ENCODE results near the gene KCNJ5. TPM values are rescaled to one million over a fixed set of nuclear protein-coding genes. Genes with fewer than 3 reads are reported as not detected.

Gene KCNJ5
- 1 to 10 TPM in 1 of 3 donors, under 1 TPM in 2; 0.14 to 3.9 (median 0.48) TPM for total RNA-seq
- long read RNA-seq, donor 1, full-length matches to known transcripts, result 2 of 3 reads
- long read RNA-seq, donor 1, partial matches to known transcripts, result 0 of 3 reads
- long read RNA-seq, donor 1, other reads (novel, unspliced or antisense), result 1 of 3 reads
- long read RNA-seq, donor 2, result 0 reads

DNA sequence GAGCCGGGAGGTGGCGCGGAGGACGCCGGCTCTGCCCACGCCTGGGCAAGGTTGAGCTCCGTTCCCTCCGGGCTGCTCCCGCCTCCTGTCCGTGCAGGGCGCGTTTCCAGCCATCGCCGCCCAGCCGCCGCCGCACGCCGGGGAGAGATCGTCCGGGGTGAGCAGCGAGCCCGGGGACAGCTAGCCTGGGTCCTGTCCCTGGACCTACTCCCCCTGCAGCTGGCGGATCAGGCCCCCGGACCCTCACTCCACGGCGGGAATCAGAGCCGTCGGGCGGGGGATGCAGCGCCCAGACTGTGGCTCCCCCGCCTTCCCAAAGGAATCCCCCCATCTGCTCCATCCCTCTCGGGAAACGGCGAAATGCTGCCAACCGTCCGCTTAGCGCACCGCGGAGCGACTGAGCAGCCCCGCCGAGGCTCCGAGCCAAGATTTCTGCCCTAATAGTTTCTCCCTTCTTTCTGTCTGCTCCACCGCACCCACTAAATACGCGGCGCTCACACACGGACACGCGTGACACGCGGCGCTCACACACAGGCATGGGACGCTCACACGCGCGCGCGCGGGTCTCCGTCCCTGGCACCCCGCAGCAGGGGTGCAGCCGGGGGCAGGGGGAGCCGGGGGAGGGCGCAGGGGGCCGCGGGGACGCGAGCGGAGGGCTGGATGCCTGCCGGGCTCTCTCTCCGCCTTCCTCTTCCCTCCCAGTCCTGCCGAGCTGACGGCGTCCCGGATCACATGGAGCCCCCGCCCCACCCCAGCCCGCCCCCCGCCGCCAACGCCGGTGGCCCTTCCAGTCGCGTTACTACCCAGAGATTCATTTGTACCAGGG, at the start of gene KCNJ5:
Gene KCNJ5, plus strand, starts transcription at position 814 of the 826 bp plus-strand sequence. CDS start 19,918 bp downstream, outside the sequence.
- Histone ChIP-seq H3K9me3 (no peaks in the 10 kb centered on the region), H3K4me3 (no peak within 1 kb of the TSS)
- peak in 2 of 3 donors; percentile 23 to 62 for DNase-seq

DNA sequence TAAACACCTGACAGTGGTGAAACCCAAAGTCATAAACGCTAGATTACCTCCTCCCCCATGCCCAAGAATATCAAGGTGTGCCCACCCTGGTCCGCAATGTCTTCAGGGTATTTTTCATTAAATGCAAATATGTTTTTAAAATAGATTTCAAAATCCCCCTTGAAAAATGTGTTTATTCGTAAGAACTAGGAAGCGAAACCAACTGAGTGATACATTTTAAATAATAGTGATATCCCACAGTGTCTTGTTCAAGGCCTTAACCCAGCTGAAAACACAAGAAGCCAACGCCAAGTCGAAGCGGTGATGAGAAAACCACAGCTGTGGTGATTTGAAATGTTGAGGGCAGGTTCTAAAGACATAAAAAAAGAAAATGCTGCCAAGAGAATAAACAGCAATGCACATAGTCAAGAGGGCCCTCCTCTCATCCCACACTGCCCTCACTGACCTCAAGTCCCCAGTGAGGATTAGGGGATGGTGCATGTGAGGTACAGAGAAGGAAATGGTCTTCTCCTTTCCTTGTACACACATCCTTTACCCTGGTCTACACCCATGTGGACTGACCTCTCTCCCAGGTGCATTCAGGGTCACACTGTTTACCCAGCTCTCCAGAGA, 49.6 kb upstream of the KCNJ5 start:
- intact Hi-C loops (cut with DNase I, micrococcal nuclease), result no loop called here
- DNase-seq (no peak), ATAC-seq (peak; percentile 57)
- TF ChIP-seq, protein P1, sequence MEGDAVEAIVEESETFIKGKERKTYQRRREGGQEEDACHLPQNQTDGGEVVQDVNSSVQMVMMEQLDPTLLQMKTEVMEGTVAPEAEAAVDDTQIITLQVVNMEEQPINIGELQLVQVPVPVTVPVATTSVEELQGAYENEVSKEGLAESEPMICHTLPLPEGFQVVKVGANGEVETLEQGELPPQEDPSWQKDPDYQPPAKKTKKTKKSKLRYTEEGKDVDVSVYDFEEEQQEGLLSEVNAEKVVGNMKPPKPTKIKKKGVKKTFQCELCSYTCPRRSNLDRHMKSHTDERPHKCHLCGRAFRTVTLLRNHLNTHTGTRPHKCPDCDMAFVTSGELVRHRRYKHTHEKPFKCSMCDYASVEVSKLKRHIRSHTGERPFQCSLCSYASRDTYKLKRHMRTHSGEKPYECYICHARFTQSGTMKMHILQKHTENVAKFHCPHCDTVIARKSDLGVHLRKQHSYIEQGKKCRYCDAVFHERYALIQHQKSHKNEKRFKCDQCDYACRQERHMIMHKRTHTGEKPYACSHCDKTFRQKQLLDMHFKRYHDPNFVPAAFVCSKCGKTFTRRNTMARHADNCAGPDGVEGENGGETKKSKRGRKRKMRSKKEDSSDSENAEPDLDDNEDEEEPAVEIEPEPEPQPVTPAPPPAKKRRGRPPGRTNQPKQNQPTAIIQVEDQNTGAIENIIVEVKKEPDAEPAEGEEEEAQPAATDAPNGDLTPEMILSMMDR (IDR thresholded peaks at IDR 0.05), result no peak
- Histone ChIP-seq H3K4me1 (ENCODE audit: low read depth) (no peaks in the 10 kb centered on the region), H3K36me3 (ENCODE audit: low read depth) (no peaks in the 10 kb centered on the region), H3K9me3 (no peaks in the 10 kb centered on the region), H3K4me3 (no peak overlapping the region)

More for the DNA sequence above, at the start of gene KCNJ5:
- peak; percentile 65 for ATAC-seq
- H3K36me3 ChIP-seq (ENCODE audit: low read depth), result no peaks in the 10 kb centered on the region
- H3K4me1 ChIP-seq (ENCODE audit: low read depth), result peaks cover 10% of the 10 kb centered on the region
- intact Hi-C loops (cut with DNase I, micrococcal nuclease), result no loop called here
- TF ChIP-seq, protein P1 (IDR thresholded peaks at IDR 0.05), result no peak

DNA sequence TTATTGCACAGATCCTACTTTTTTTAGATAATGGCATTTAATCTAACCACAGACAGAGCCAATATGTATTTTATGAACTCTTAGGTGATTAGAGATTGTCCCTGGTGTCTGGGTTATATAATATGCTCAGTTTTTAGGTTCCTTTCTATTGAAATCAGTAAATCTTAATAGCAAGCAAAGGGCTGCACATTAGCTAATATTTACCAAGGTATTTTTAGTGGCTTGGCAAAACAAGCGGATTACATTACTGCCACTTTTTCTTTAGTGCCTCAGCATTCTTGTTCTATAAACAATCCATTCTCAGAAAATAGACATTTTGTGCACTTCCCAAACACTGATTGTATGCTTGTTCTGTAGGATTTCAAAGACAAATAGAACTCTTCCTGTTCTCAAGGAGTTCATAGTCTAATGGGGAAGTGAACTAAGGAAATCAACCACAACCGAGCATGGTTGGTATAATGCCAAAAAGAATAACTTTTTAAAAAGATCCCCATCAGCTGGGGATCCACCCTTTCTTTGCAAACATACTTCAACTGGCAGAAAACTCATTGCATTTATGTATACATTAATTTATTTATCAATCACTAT, 47.9 kb upstream of the KCNJ5 start:
- no peak for DNase-seq
- ATAC-seq, result no peak
- no peaks in the 10 kb centered on the region for H3K36me3 ChIP-seq (ENCODE audit: low read depth)

DNA sequence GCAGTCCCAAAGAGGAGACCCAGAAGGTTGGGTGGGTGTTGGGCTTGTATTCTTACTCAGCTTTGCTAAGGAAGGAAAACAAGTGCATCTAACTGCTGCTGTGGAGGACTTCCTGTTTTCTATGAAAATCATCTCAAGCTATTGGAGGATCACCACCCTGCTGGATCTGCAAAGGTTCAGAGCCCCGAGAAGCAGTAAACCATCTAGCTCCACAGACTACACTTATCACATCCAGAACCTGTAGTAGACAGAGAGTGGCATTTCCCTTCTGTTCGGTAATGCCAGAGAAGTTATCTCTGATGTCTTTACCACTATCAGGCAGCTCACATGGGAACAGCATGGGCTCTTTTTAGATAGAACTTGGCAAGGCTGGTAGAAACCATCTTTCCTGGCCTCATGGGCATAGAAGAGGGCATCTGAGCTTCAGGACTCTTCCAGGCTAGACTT, 45.8 kb upstream of the KCNJ5 start:
- no peaks in the 10 kb centered on the region for H3K4me1 ChIP-seq (ENCODE audit: low read depth)
- intact Hi-C loops (cut with DNase I, micrococcal nuclease), result no loop called here
- H3K9me3 ChIP-seq, result no peaks in the 10 kb centered on the region
- H3K36me3 ChIP-seq (ENCODE audit: low read depth), result no peaks in the 10 kb centered on the region
- DNase-seq, result no peak
- no peak overlapping the region for H3K4me3 ChIP-seq
- ATAC-seq, result peak; percentile 53
- TF ChIP-seq, protein P1 (IDR thresholded peaks at IDR 0.05), result no peak

More for the DNA sequence above, 47.9 kb upstream of the KCNJ5 start:
- Histone ChIP-seq H3K9me3 (no peaks in the 10 kb centered on the region), H3K4me3 (no peak overlapping the region), H3K4me1 (ENCODE audit: low read depth) (no peaks in the 10 kb centered on the region)
- intact Hi-C loops (cut with DNase I, micrococcal nuclease), result no loop called here
- TF ChIP-seq, protein P1 (IDR thresholded peaks at IDR 0.05), result no peak

DNA sequence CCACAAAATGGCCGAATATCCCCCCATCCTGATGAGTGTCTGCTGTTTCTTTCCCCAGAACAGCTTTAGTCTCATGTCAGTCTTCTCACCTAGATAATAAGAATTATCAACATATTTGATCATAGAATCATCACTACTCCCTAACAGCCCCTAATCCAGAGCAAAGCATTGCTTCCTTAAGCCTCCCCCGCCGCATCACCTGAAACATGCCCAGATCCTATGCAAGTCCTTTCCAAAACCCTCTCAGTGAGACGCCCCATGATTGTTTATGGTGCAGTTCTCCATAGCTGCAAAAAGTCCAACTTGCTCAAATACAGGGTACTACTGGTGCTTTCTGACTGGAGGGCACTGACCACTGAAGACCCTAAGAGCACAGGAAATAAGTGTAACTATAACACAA, 44.2 kb upstream of the KCNJ5 start:
- H3K4me3 ChIP-seq, result no peak overlapping the region

More for the DNA sequence above, 44.2 kb upstream of the KCNJ5 start:
- Histone ChIP-seq H3K4me1 (ENCODE audit: low read depth) (no peaks in the 10 kb centered on the region), H3K9me3 (no peaks in the 10 kb centered on the region), H3K36me3 (ENCODE audit: low read depth) (no peaks in the 10 kb centered on the region)
- intact Hi-C loops (cut with DNase I, micrococcal nuclease), result no loop called here
- TF ChIP-seq, protein P1 (IDR thresholded peaks at IDR 0.05), result no peak
- ATAC-seq (no peak), DNase-seq (no peak)

Measured in mucosa of descending colon (tissue), 3 donors.